GM20431 (cell line): ENCODE data around the gene FAM135A.
"Not testable (repeated sequence)": the region's sequence is repeated elsewhere in the genome, so short reads cannot be mapped to it uniquely, and the experiment has no call there.

Experiments used
- in situ Hi-C: fragments of 300-500 bp; cut with MseI, MboI; formaldehyde crosslinking; loops from one replicate; pipeline ENCODE4 v1.15.0; 2020; ENCODE audit warnings: low sequenced_read_pairs; ENCODE audit not compliant: unreplicated experiment

FAM135A gene

DNA sequence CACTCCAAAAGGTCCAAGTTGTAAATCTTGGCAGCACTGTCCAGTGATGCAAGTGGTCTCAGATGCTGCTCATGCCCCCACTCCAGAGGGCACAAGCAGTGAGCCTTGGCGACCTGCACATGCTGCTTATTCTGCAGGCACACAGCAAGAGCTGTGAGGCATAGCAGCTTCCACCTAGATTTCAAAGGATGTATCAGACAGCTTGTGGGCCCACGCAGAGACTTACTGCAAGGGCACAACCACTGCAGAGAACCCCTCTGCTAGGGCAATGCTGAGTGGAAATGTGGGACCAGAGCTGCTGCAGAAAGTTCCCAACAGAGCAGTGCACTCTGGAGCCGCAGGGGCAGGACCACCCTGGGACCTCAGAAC, 179.8 kb downstream of the FAM135A start:
- in situ Hi-C loops, result no loop called here

DNA sequence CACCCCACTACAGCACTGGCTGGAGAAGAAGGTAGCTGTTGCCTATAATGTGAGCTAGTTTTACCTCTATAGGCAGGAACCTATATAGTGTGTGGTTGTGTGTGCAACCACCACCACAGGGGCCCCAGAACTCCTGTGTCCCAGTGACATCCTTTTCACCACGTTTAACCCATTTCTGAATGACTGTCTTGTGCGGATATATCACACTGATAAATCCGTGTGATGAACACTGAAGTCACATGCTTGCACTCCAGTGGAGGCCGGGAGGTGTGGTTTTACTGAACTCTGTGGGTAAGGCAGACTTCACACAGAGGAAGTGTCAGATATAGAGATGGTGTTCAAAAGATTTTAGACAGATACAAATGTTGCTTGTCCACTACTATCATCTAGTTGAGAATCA, 185.9 kb downstream of the FAM135A start:
- in situ Hi-C loops, result no loop called here

DNA sequence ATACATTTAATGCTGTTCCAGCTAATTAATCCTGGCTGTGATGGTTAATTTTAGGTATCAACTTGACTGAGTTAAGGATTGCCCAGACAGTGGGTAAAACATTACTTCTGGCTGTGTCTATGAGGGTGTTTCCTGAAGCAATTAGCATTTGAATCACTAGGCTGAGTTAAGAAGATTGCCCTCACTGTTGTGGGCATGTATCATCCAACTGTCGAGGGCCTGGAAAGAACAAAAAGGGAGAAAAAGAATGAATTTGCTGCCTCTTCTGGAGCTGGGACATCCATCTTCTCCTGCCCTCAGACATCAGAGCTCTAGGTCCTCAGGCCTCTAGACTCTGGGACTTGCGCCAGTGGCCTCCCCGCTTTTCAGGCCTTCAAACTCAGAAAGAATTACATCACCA, 187.7 kb downstream of the FAM135A start:
- in situ Hi-C loops, result no loop called here

DNA sequence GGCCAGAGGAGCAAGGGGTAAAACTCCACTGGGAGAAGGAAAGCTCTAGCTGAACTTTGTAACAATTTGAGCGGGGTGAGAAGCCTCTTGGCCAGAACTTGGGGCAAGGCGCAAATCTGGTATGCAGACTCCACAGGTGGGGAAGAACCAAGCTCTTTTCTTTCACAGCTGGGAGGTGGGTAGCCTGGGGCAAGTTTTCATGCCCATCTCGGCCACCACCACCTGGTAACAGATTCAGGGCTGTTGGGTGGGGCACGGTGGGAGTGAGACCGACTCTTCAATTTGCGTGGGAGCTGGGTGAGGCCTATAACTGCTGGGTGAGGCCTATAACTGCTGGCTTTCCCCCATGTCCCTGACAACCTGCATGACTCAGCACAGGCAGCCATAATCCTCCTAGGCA, 190.9 kb downstream of the FAM135A start:
- in situ Hi-C loops, result no loop called here

DNA sequence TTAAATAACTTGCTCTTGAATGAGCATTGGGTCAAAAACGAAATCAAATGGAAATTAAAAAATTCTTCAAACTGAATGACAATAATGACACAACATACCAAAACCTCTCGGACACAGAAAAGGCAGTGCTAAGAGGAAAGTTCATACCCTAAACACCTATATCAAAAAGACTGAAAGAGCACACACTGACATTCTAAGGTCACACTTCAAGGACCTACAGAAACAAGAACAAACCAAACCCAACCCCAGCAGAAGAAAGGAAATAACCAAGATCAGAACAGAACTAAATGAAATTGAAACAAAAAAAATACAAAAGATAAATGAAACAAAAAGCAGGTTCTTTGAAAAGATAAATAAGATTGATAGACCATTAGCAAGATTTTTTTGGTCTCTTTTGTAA, 194.1 kb downstream of the FAM135A start:
- in situ Hi-C loops, result not testable (repeated sequence)

DNA sequence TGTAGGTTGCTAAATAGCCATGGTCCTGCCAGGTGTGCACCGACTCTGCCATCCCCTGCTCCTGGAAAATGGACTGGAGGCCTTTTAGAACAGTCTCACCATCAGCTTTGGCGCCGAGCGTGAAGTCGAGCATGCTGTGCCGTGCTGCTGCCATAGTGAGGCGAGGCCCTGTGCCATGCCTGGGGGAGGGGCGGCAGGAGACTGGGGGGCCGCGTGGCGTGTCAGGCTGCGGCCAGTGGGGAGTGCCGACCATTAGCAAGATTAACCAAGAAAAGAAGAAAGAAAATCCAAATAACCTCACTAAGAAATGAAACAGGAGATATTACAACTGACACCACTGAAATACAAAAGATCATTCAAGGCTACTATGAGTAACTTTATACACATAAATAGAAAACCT, 195.9 kb downstream of the FAM135A start:
- in situ Hi-C loops, result not testable (repeated sequence)
